Regular cardiac myocyte (primary cell): ENCODE results near the gene MED9. TPM values are rescaled to one million over a fixed set of nuclear protein-coding genes. Genes with fewer than 3 reads are reported as not detected.

ENCODE experiments used
- total RNA-seq: library from RNA; depleted of rRNA; stranded (reverse); fragments of >200 nt; gene quantifications from 2 replicates; pipeline ENCODE4 v1.2.3, GENCODE V29; 2014

MED9 gene, protein sequence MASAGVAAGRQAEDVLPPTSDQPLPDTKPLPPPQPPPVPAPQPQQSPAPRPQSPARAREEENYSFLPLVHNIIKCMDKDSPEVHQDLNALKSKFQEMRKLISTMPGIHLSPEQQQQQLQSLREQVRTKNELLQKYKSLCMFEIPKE
- total RNA-seq, result 7.7 and 9.9 TPM in 2 replicates

GRCh38 chr17:17476865-17477467 lies at the start of gene MED9:
Gene MED9 (plus strand): TSS chr17:17477000. CDS start chr17:17477042, 42 bp downstream.

GRCh38 chr17:17496189-17497064 lies 19.6 kb downstream of the MED9 start, which contains the start of gene RASD1:
Gene RASD1 (minus strand): TSS chr17:17496395. CDS start chr17:17496181, 214 bp downstream.

Other genes starting within 250 kb of the MED9 start
- 30.7 and 62.3 TPM in 2 replicates for gene FLCN, start 239.8 kb upstream of the MED9 start, total RNA-seq
- gene COPS3, start 195.8 kb upstream of the MED9 start, total RNA-seq, result 67.1 and 144 TPM in 2 replicates
- 0.96 and 2.5 TPM in 2 replicates for gene NT5M, start 173.6 kb upstream of the MED9 start, total RNA-seq
- gene RASD1, start 19.4 kb downstream of the MED9 start, total RNA-seq, result 0.77 and 1.7 TPM in 2 replicates
- 22.0 and 23.8 TPM in 2 replicates for gene PEMT, start 114.7 kb downstream of the MED9 start, total RNA-seq
- 4.5 and 4.8 TPM in 2 replicates for gene RAI1, start 204.5 kb downstream of the MED9 start, total RNA-seq